ENCODE results near the gene ITGA2B. TPM values are rescaled to one million over a fixed set of nuclear protein-coding genes. Genes with fewer than 3 reads are reported as not detected.

ITGA2B gene
- total RNA-seq, 2 experiments from 2014 or later: 0.57 to 0.63 TPM

GRCh38 chr17:44323359-44324091, 65.9 kb downstream of the ITGA2B start:
- peaks cover 24% of the 10 kb centered on the region for H3K4me1 ChIP-seq (ENCODE audit: insufficient read depth, low read length, poor library complexity, severe bottlenecking)
- no peaks in the 10 kb centered on the region for H3K9me2 ChIP-seq (ENCODE audit: insufficient read depth, low read length)
- peaks cover 11% of the 10 kb centered on the region for H3K79me2 ChIP-seq (ENCODE audit: insufficient read depth, low read depth, low read length)
- no TSS peak for BruUV-seq (replicated peaks)
- H3K36me3 ChIP-seq (ENCODE audit: insufficient read depth, low read length): peaks cover 41% of the 10 kb centered on the region
- H2AFZ ChIP-seq (ENCODE audit: low read length): no peak overlapping the region
- intact Hi-C loops (cut with micrococcal nuclease; ENCODE audit: unreplicated experiment): loop anchor here (2.0 to 10.0 kb wide), 3 partner anchors 105 to 249 kb away; partner anchors contain the start of genes G6PC3 and UBTF
- H4K20me1 ChIP-seq (ENCODE audit: insufficient read depth, low read length): no peaks in the 10 kb centered on the region
- TF ChIP-seq, protein P1, sequence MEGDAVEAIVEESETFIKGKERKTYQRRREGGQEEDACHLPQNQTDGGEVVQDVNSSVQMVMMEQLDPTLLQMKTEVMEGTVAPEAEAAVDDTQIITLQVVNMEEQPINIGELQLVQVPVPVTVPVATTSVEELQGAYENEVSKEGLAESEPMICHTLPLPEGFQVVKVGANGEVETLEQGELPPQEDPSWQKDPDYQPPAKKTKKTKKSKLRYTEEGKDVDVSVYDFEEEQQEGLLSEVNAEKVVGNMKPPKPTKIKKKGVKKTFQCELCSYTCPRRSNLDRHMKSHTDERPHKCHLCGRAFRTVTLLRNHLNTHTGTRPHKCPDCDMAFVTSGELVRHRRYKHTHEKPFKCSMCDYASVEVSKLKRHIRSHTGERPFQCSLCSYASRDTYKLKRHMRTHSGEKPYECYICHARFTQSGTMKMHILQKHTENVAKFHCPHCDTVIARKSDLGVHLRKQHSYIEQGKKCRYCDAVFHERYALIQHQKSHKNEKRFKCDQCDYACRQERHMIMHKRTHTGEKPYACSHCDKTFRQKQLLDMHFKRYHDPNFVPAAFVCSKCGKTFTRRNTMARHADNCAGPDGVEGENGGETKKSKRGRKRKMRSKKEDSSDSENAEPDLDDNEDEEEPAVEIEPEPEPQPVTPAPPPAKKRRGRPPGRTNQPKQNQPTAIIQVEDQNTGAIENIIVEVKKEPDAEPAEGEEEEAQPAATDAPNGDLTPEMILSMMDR (conservative IDR thresholded peaks at IDR 0.05; ENCODE audit: low read length): no peak
- no peak for TF ChIP-seq EZH2phosphoT487 (IDR thresholded peaks at IDR 0.05; ENCODE audit: borderline replicate concordance, low read depth, low read length)
- no peak overlapping the region for H3K27ac ChIP-seq (ENCODE audit: low read depth, low read length, poor library complexity, severe bottlenecking)
- H3K4me2 ChIP-seq (ENCODE audit: low read length): peak overlapping the region; percentile 98
- DNase-seq (ENCODE audit: low spot score): no peak
- CTCF ChIA-PET (ENCODE audit: unreplicated experiment): no interaction called here
- POLR2A ChIA-PET: no interaction called here
- H3K4me3 ChIP-seq (ENCODE audit: low read depth, low read length, poor library complexity, severe bottlenecking): peak overlapping the region; percentile 97
- no peaks in the 10 kb centered on the region for H3K9me3 ChIP-seq (ENCODE audit: low read length)

DNA sequence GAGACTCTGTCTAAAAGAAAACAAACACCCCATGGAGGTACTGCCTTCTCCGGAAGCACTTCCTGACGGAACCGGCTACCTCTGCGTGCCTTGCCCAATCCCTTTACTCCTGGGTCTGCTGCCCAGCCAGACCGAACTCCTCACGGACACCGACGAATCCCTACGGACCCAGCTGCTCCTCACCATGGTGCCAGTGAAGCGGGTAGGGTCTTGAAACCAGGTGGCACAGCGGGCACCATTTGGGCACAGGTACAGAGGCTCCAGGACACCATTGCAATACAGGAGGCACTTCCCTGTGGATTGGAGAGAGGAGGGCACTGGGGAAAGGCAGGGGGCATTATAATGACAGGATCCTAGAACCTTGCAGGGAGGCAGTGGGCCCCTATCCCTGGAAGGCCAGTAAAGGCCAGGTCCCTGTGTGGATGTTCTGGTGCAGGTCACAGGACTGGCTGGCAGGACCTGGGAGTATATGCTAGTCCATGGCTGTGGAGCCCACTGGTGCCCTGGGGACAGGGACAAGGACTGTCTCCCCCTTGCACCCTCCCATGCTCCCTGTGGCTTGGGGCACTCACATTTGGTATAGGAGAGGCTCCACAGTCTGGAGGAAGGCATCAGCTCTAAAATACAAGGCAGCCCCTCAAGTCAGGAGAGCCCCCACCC, 67.1 kb downstream of the ITGA2B start:
- CTCF ChIA-PET (ENCODE audit: unreplicated experiment): no interaction called here
- no peak for DNase-seq (ENCODE audit: low spot score)
- Histone ChIP-seq H4K20me1 (ENCODE audit: insufficient read depth, low read length) (no peaks in the 10 kb centered on the region), H3K9me3 (ENCODE audit: low read length) (no peaks in the 10 kb centered on the region), H3K4me2 (ENCODE audit: low read length) (no peak overlapping the region), H3K27ac (ENCODE audit: low read depth, low read length, poor library complexity, severe bottlenecking) (no peak overlapping the region), H3K9me2 (ENCODE audit: insufficient read depth, low read length) (no peaks in the 10 kb centered on the region), H2AFZ (ENCODE audit: low read length) (no peak overlapping the region), H3K4me3 (ENCODE audit: low read depth, low read length, poor library complexity, severe bottlenecking) (no peak overlapping the region), H3K79me2 (ENCODE audit: insufficient read depth, low read depth, low read length) (peaks cover 11% of the 10 kb centered on the region), H3K4me1 (ENCODE audit: insufficient read depth, low read length, poor library complexity, severe bottlenecking) (peaks cover 12% of the 10 kb centered on the region), H3K36me3 (ENCODE audit: insufficient read depth, low read length) (peaks cover 41% of the 10 kb centered on the region)
- no peak for TF ChIP-seq EZH2phosphoT487 (IDR thresholded peaks at IDR 0.05; ENCODE audit: borderline replicate concordance, low read depth, low read length)
- TF ChIP-seq, protein P1 (conservative IDR thresholded peaks at IDR 0.05; ENCODE audit: low read length): no peak
- POLR2A ChIA-PET: no interaction called here
- BruUV-seq (replicated peaks): no TSS peak
- intact Hi-C loops (cut with micrococcal nuclease; ENCODE audit: unreplicated experiment): loop anchor here (10.0 kb wide), 1 partner anchor 248 kb away; the partner anchor contains the start of gene G6PC3

Small RNAs within 50 kb of the gene (small RNA-seq; reads per million reads assigned to genes)
- gene RN7SL258P: not detected

Other genes starting within 250 kb of the ITGA2B start
- 10.9 and 13.3 TPM in 2 replicates for gene HROB, start 247.7 kb downstream of the ITGA2B start, total RNA-seq (2014; rRNA removed; shearing (Covaris generic))
- gene HROB, start 247.7 kb downstream of the ITGA2B start, total RNA-seq (2022): 24.7 and 27.3 TPM in 2 replicates
- 0.44 and 0.57 TPM in 2 replicates for gene ASB16, start 218.9 kb downstream of the ITGA2B start, total RNA-seq (2014; rRNA removed; shearing (Covaris generic))
- gene ASB16, start 218.9 kb downstream of the ITGA2B start, total RNA-seq (2022): 0.30 and 1.7 TPM in 2 replicates
- 16.0 and 21.3 TPM in 2 replicates for gene TMUB2, start 202.7 kb downstream of the ITGA2B start, total RNA-seq (2014; rRNA removed; shearing (Covaris generic))
- gene TMUB2, start 202.7 kb downstream of the ITGA2B start, total RNA-seq (2022): 21.9 and 25.9 TPM in 2 replicates
- 57.7 and 66.5 TPM in 2 replicates for gene ATXN7L3, start 189.8 kb downstream of the ITGA2B start, total RNA-seq (2014; rRNA removed; shearing (Covaris generic))
- gene ATXN7L3, start 189.8 kb downstream of the ITGA2B start, total RNA-seq (2022): 106 and 107 TPM in 2 replicates
- gene UBTF, start 170.0 kb downstream of the ITGA2B start, total RNA-seq (2014; rRNA removed; shearing (Covaris generic)): 155 and 257 TPM in 2 replicates
- 215 and 228 TPM in 2 replicates for gene UBTF, start 170.0 kb downstream of the ITGA2B start, total RNA-seq (2022)
- not detected in 2 replicates for gene SLC4A1, start 121.5 kb downstream of the ITGA2B start, total RNA-seq (2014; rRNA removed; shearing (Covaris generic))
- gene SLC4A1, start 121.5 kb downstream of the ITGA2B start, total RNA-seq (2022): not detected in 2 replicates
- gene RUNDC3A, start 81.0 kb downstream of the ITGA2B start, total RNA-seq (2014; rRNA removed; shearing (Covaris generic)): 0.09 TPM in 1 of 2 replicates, not detected in the other
- gene RUNDC3A, start 81.0 kb downstream of the ITGA2B start, total RNA-seq (2022): 0.24 TPM in 1 of 2 replicates, not detected in the other
- 135 and 156 TPM in 2 replicates for gene SLC25A39, start 64.8 kb downstream of the ITGA2B start, total RNA-seq (2014; rRNA removed; shearing (Covaris generic))
- 142 and 159 TPM in 2 replicates for gene SLC25A39, start 64.8 kb downstream of the ITGA2B start, total RNA-seq (2022)
- 185 and 203 TPM in 2 replicates for gene GRN, start 44.3 kb downstream of the ITGA2B start, total RNA-seq (2014; rRNA removed; shearing (Covaris generic))
- 228 and 247 TPM in 2 replicates for gene GRN, start 44.3 kb downstream of the ITGA2B start, total RNA-seq (2022)
- 3.4 and 8.8 TPM in 2 replicates for gene FAM171A2, start 25.8 kb downstream of the ITGA2B start, total RNA-seq (2014; rRNA removed; shearing (Covaris generic))
- 4.2 and 4.6 TPM in 2 replicates for gene FAM171A2, start 25.8 kb downstream of the ITGA2B start, total RNA-seq (2022)
- 24.5 and 24.7 TPM in 2 replicates for gene GPATCH8, start 113.8 kb upstream of the ITGA2B start, total RNA-seq (2014; rRNA removed; shearing (Covaris generic))
- gene GPATCH8, start 113.8 kb upstream of the ITGA2B start, total RNA-seq (2022): 59.1 and 61.1 TPM in 2 replicates
- gene FZD2, start 167.8 kb upstream of the ITGA2B start, total RNA-seq (2014; rRNA removed; shearing (Covaris generic)): 3.7 and 4.4 TPM in 2 replicates
- gene FZD2, start 167.8 kb upstream of the ITGA2B start, total RNA-seq (2022): 9.2 and 10.9 TPM in 2 replicates